K562 (cell line): ENCODE measurements around the gene ZMAT3. TPM values are rescaled to one million over a fixed set of nuclear protein-coding genes. Genes with fewer than 3 reads are reported as not detected.

ENCODE experiments used
- ATF1 ChIP-seq, 2 experiments: fragments of 450-650 bp in 1 of 2; IDR thresholded peaks; 2 replicates each; pipeline ENCODE4 v1.6.1; 2016; ENCODE audit warnings: missing compliant biosample characterization in 1 of 2, missing genetic modification characterization in 1 of 2
- GATAD2B ChIP-seq: fragments of 450-650 bp; IDR thresholded peaks from 2 replicates; pipeline ENCODE4 v1.6.1; 2017; ENCODE audit warnings: mild to moderate bottlenecking, borderline replicate concordance
- HMBOX1 ChIP-seq: sonication (generic); IDR thresholded peaks from 2 replicates; pipeline ENCODE4 v1.6.1; 2016
- NCOR1 ChIP-seq: fragments of 450-650 bp; IDR thresholded peaks from 2 replicates; pipeline ENCODE4 v1.6.1; 2016; ENCODE audit warnings: mild to moderate bottlenecking, moderate library complexity
- REST ChIP-seq, 2 experiments: fragments of 450-650 bp; formaldehyde crosslinking in 1 of 2; IDR thresholded peaks; 2 replicates each; pipeline versions ENCODE4 v1.4.0 to v1.6.1; 2014 to 2020; ENCODE audit warnings: mild to moderate bottlenecking in 2 of 2, borderline replicate concordance in 1 of 2, low read depth in 1 of 2
- SOX6 ChIP-seq: fragments of 450-650 bp; IDR thresholded peaks from 2 replicates; pipeline ENCODE4 v1.6.1; 2014; ENCODE audit warnings: mild to moderate bottlenecking
- TAF9B ChIP-seq: fragments of 450-650 bp; IDR thresholded peaks from 2 replicates; pipeline ENCODE4 v1.6.1; 2018; ENCODE audit warnings: mild to moderate bottlenecking; ENCODE audit not compliant: partially characterized antibody
- TAL1 ChIP-seq: fragments of 450-650 bp; IDR thresholded peaks from 2 replicates; pipeline ENCODE4 v1.6.1; 2016; ENCODE audit warnings: mild to moderate bottlenecking
- VEZF1 ChIP-seq: fragments of 200-800 bp; sonication (Bioruptor generic); IDR thresholded peaks from 2 replicates; pipeline ENCODE4 v1.6.1; 2017; ENCODE audit warnings: missing genetic modification characterization, missing compliant biosample characterization
- ZNF444 ChIP-seq: fragments of 250-450 bp; sonication (Bioruptor Pico); IDR thresholded peaks from 2 replicates; pipeline ENCODE4 v1.4.0; 2020; ENCODE audit warnings: mild to moderate bottlenecking, moderate library complexity
- ZNF561 ChIP-seq: fragments of 450-650 bp; formaldehyde crosslinking; conservative IDR thresholded peaks from 2 replicates; pipeline ENCODE4 v1.4.0; 2020; ENCODE audit warnings: mild to moderate bottlenecking, moderate library complexity
- ZNF592 ChIP-seq: fragments of 450-650 bp; IDR thresholded peaks from 2 replicates; pipeline ENCODE4 v1.6.1; 2017; ENCODE audit warnings: antibody characterized with exemption, mild to moderate bottlenecking
- ZNF766 ChIP-seq: fragments of 200-800 bp; sonication (Bioruptor generic); conservative IDR thresholded peaks from 2 replicates; pipeline ENCODE4 v1.6.1; 2016; ENCODE audit warnings: missing genetic modification characterization, missing compliant biosample characterization
- polyA plus RNA-seq, 8 experiments: library from polyadenylated mRNA; depleted of rRNA in 4 of 8; stranded (reverse) in 5 of 8; unstranded in 3 of 8; fragments of >200 nt; fragmentation: Nextera tagmentation in 2 of 8; fragmentation: Illumina TruSeq in 1 of 8; extraction: Ambion mirVana in 2 of 8; extraction: Trizol in 1 of 8; gene quantifications; 2 replicates each; pipeline versions ENCODE4 v1.2.1 to v1.2.3, GENCODE V29; 2011 to 2014; ENCODE audit warnings: inconsistent platforms in 1 of 8, missing spikeins in 1 of 8
- total RNA-seq, 7 experiments: library from RNA; depleted of rRNA in 6 of 7; stranded (reverse); fragments of >200 nt in 6 of 7; fragmentation: Illumina TruSeq in 2 of 7; extraction: Trizol in 2 of 7; gene quantifications; 2 replicates each; pipeline versions ENCODE4 v1.2.1 to v1.2.3, GENCODE V29; 2011 to 2021; ENCODE audit warnings: low replicate concordance in 1 of 7

Gene ZMAT3
- total and polyA plus RNA-seq, 9 of the 15 experiments (the other 6 are each of a cell fraction or from before 2014, with no cell fraction given): 0.87 to 5.1 (median 3.9) TPM

GRCh38 chr3:179100652-179101051, 29.0 kb upstream of the ZMAT3 start (continued):
- TF ChIP-seq REST (IDR thresholded peaks at IDR 0.05; ENCODE audit: borderline replicate concordance) (0 out of 2 replicates have a peak, but pooled peaks have one; percentile 22), REST (CRISPR knock-in tag; IDR thresholded peaks at IDR 0.05; ENCODE audit: low read depth) (no peak), ZNF444 (CRISPR knock-in tag) (no peak), GATAD2B (0 out of 2 replicates have a peak, but pooled peaks have one; percentile 39), ZNF766 (0 out of 2 replicates have a peak, but pooled peaks have one; percentile 50), SOX6 (peak; percentile 75; the same call in 1 of the 2 replicates), VEZF1 (peak; percentile 17; the same call in 1 of the 2 replicates), HMBOX1 (peak; percentile 63; the same call in 1 of the 2 replicates), ATF1 (CRISPR knock-in tag; IDR thresholded peaks at IDR 0.05) (no peak), ATF1 (tag; IDR thresholded peaks at IDR 0.05) (peak; percentile 38; the same call in 1 of the 2 replicates), ZNF592 (peak; percentile 71), TAF9B (no peak), ZNF561 (no peak), NCOR1 (0 out of 2 replicates have a peak, but pooled peaks have one; percentile 35), TAL1 (peak; percentile 39; the same call in 1 of the 2 replicates)
